B cell (primary cell): Measurements from ENCODE around the gene TJP3.

Source experiments
- EZH2 ChIP-seq: IDR thresholded peaks from 2 replicates; pipeline ENCODE4 v1.6.1; 2012; ENCODE audit warnings: borderline replicate concordance, low read depth, mild to moderate bottlenecking, moderate library complexity, low read length; ENCODE audit not compliant: insufficient read depth, poor library complexity, severe bottlenecking
- TF ChIP-seq, protein P1 (sequence below): fragments of 200-600 bp; IDR thresholded peaks from one replicate; pipeline ENCODE4 v1.8.0; 2022; ENCODE audit warnings: antibody characterized with exemption, mild to moderate bottlenecking

DNA sequence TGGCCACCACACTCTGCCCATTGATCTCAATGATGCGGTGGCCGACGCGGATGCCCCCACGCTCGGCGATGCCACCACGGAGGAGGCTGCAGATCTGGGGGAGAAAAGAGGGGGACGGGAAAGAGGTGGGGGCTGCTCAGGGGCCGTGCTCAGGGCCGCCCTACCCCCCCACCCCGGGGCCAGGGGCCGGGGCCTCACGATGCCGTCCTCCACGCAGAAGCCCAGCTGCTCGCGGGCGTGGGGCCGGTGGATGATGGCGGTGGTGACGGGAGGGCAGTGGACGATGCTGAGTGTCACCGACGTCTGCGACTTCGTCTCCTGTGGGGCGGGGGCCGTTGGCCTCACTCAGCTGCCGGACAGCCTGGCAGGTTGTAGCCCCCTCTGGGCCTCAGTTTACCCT is 43.1 kb downstream of the TJP3 start:
- TF ChIP-seq, protein P1, sequence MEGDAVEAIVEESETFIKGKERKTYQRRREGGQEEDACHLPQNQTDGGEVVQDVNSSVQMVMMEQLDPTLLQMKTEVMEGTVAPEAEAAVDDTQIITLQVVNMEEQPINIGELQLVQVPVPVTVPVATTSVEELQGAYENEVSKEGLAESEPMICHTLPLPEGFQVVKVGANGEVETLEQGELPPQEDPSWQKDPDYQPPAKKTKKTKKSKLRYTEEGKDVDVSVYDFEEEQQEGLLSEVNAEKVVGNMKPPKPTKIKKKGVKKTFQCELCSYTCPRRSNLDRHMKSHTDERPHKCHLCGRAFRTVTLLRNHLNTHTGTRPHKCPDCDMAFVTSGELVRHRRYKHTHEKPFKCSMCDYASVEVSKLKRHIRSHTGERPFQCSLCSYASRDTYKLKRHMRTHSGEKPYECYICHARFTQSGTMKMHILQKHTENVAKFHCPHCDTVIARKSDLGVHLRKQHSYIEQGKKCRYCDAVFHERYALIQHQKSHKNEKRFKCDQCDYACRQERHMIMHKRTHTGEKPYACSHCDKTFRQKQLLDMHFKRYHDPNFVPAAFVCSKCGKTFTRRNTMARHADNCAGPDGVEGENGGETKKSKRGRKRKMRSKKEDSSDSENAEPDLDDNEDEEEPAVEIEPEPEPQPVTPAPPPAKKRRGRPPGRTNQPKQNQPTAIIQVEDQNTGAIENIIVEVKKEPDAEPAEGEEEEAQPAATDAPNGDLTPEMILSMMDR = no peak
- no peak for TF ChIP-seq EZH2
